Ramos (cell line): ENCODE measurements around the gene EXTL2.
"Not testable (repeated sequence)": the region's sequence is repeated elsewhere in the genome, so short reads cannot be mapped to it uniquely, and the experiment has no call there.

Experiments used
- in situ Hi-C: fragments of 300-500 bp; cut with MboI; formaldehyde crosslinking; loops from one replicate; pipeline ENCODE4 v1.14.3; 2022; ENCODE audit warnings: low sequenced_read_pairs; ENCODE audit not compliant: unreplicated experiment

The EXTL2 gene

GRCh38 chr1:100894603-100895539, at the start of gene EXTL2:
EXTL2 (minus strand) TSS chr1:100894842; CDS start chr1:100888757, 6,085 bp downstream.
- in situ Hi-C loops, result no loop called here

GRCh38 chr1:100943533-100943932, 48.9 kb upstream of the EXTL2 start:
- in situ Hi-C loops, result no loop called here

GRCh38 chr1:100942304-100943046, 47.8 kb upstream of the EXTL2 start:
- in situ Hi-C loops, result no loop called here

GRCh38 chr1:100941580-100942216, 47.1 kb upstream of the EXTL2 start:
- in situ Hi-C loops, result no loop called here

- in situ Hi-C loops, result no loop called here
Measured at GRCh38 chr1:100941098-100941527, 46.5 kb upstream of the EXTL2 start.

- in situ Hi-C loops, result no loop called here
Measured at GRCh38 chr1:100936194-100936967, 41.7 kb upstream of the EXTL2 start.

- in situ Hi-C loops, result not testable (repeated sequence)
Measured at GRCh38 chr1:100933555-100933954, 38.9 kb upstream of the EXTL2 start.

- in situ Hi-C loops, result no loop called here
Measured at GRCh38 chr1:100931716-100932115, 37.1 kb upstream of the EXTL2 start.

- in situ Hi-C loops, result no loop called here
Measured at GRCh38 chr1:100930494-100930893, 35.9 kb upstream of the EXTL2 start.

- in situ Hi-C loops, result loop anchor here (5.0 kb wide), 1 partner anchor 354 kb away; no protein-coding TSS in a partner anchor
Measured at GRCh38 chr1:100928128-100928527, 33.5 kb upstream of the EXTL2 start.

GRCh38 chr1:100927276-100927675, 32.6 kb upstream of the EXTL2 start:
- in situ Hi-C loops, result loop anchor here (5.0 kb wide), 1 partner anchor 355 kb away; no protein-coding TSS in a partner anchor

GRCh38 chr1:100926240-100926639, 31.6 kb upstream of the EXTL2 start:
- in situ Hi-C loops, result loop anchor here (5.0 kb wide), 1 partner anchor 356 kb away; no protein-coding TSS in a partner anchor

GRCh38 chr1:100924991-100925390, 30.3 kb upstream of the EXTL2 start:
- in situ Hi-C loops, result loop anchor here (5.0 kb wide), 1 partner anchor 357 kb away; no protein-coding TSS in a partner anchor

GRCh38 chr1:100924212-100924611, 29.6 kb upstream of the EXTL2 start:
- in situ Hi-C loops, result no loop called here

GRCh38 chr1:100921110-100921706, 26.6 kb upstream of the EXTL2 start:
- in situ Hi-C loops, result no loop called here

- in situ Hi-C loops, result no loop called here
Measured at GRCh38 chr1:100912019-100912418, 17.4 kb upstream of the EXTL2 start.

GRCh38 chr1:100909018-100909417, 14.4 kb upstream of the EXTL2 start:
- in situ Hi-C loops, result no loop called here

- in situ Hi-C loops, result no loop called here
Measured at GRCh38 chr1:100907887-100908286, 13.2 kb upstream of the EXTL2 start.

- in situ Hi-C loops, result no loop called here
Measured at GRCh38 chr1:100905181-100905580, 10.5 kb upstream of the EXTL2 start.
